Measurements from ENCODE around the gene FGF22.

Gene FGF22

GRCh38 chr19:608155-609003 is 31.3 kb upstream of the FGF22 start:
- Histone ChIP-seq H3K27ac (ENCODE audit: low read length) (no peak overlapping the region), H3K9ac (ENCODE audit: low read length in 2 of 2) (no peak overlapping the region), H3K4me3 (ENCODE audit: low read length in 2 of 2) (no peak overlapping the region), H3K9me3 (ENCODE audit: control insufficient read depth in 2 of 2, low read length in 2 of 2) (no peaks in the 10 kb centered on the region), H3K4me1 (ENCODE audit: control insufficient read depth, insufficient read depth, low read length) (peaks cover 7% of the 10 kb centered on the region), H3K36me3 (ENCODE audit: control insufficient read depth in 2 of 2, insufficient read depth in 2 of 2, low read length in 2 of 2) (no peaks in the 10 kb centered on the region), H3K27me3 (ENCODE audit: control insufficient read depth in 1 of 2, insufficient read depth in 2 of 2, low read length in 2 of 2) (no peaks in the 10 kb centered on the region)

- Histone ChIP-seq H3K27ac (ENCODE audit: low read length) (no peak overlapping the region), H3K9ac (ENCODE audit: low read length in 2 of 2) (no peak overlapping the region), H3K4me1 (ENCODE audit: control insufficient read depth, insufficient read depth, low read length) (peaks cover 7% of the 10 kb centered on the region), H3K9me3 (ENCODE audit: control insufficient read depth in 2 of 2, low read length in 2 of 2) (no peaks in the 10 kb centered on the region), H3K27me3 (ENCODE audit: control insufficient read depth in 1 of 2, insufficient read depth in 2 of 2, low read length in 2 of 2) (no peaks in the 10 kb centered on the region), H3K36me3 (ENCODE audit: control insufficient read depth in 2 of 2, insufficient read depth in 2 of 2, low read length in 2 of 2) (no peaks in the 10 kb centered on the region), H3K4me3 (ENCODE audit: low read length in 2 of 2) (no peak overlapping the region)
These were observed 30.7 kb upstream of the FGF22 start for GRCh38 chr19:609004-609346.

GRCh38 chr19:610071-610800 is 29.4 kb upstream of the FGF22 start:
- Histone ChIP-seq H3K27ac (ENCODE audit: low read length) (no peak overlapping the region), H3K9ac (ENCODE audit: low read length in 2 of 2) (no peak overlapping the region), H3K4me1 (ENCODE audit: control insufficient read depth, insufficient read depth, low read length) (peaks cover 7% of the 10 kb centered on the region), H3K36me3 (ENCODE audit: control insufficient read depth in 2 of 2, insufficient read depth in 2 of 2, low read length in 2 of 2) (no peaks in the 10 kb centered on the region), H3K4me3 (ENCODE audit: low read length in 2 of 2) (no peak overlapping the region), H3K27me3 (ENCODE audit: control insufficient read depth in 1 of 2, insufficient read depth in 2 of 2, low read length in 2 of 2) (no peaks in the 10 kb centered on the region), H3K9me3 (ENCODE audit: control insufficient read depth in 2 of 2, low read length in 2 of 2) (no peaks in the 10 kb centered on the region)

GRCh38 chr19:610801-611480 is 28.7 kb upstream of the FGF22 start:
- no peak overlapping the region for H3K9ac ChIP-seq (ENCODE audit: low read length in 2 of 2)
- no peaks in the 10 kb centered on the region for H3K36me3 ChIP-seq (ENCODE audit: control insufficient read depth in 2 of 2, insufficient read depth in 2 of 2, low read length in 2 of 2)
- no peak overlapping the region for H3K4me3 ChIP-seq (ENCODE audit: low read length in 2 of 2)
- peaks cover 0 to 3% of the 10 kb centered on the region in 2 donors for H3K27me3 ChIP-seq (ENCODE audit: control insufficient read depth in 1 of 2, insufficient read depth in 2 of 2, low read length in 2 of 2)
- no peaks in the 10 kb centered on the region for H3K9me3 ChIP-seq (ENCODE audit: control insufficient read depth in 2 of 2, low read length in 2 of 2)
- no peak overlapping the region for H3K27ac ChIP-seq (ENCODE audit: low read length)
- peaks cover 7% of the 10 kb centered on the region for H3K4me1 ChIP-seq (ENCODE audit: control insufficient read depth, insufficient read depth, low read length)

DNA sequence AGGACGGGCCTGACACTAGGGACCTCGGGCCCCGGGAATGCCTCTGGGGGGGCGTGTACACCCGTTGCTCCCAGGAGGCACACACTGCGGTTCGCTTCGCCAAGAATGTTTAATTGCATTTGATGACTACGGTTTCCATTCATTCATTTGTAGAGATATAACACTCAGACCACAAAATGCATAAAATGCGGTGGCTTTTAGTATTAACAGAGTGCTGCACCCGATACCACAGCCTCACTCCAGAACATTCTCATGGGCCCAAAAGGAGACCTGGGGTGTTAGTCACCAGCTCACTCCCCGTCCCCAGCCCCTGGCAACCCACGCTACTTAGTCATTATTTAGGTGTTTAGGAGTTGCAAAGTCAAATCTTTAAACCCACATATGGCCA is 28.2 kb upstream of the FGF22 start:
- Histone ChIP-seq H3K36me3 (ENCODE audit: control insufficient read depth in 2 of 2, insufficient read depth in 2 of 2, low read length in 2 of 2) (no peaks in the 10 kb centered on the region), H3K4me3 (ENCODE audit: low read length in 2 of 2) (no peak overlapping the region), H3K4me1 (ENCODE audit: control insufficient read depth, insufficient read depth, low read length) (peaks cover 7% of the 10 kb centered on the region), H3K9ac (ENCODE audit: low read length in 2 of 2) (no peak overlapping the region), H3K9me3 (ENCODE audit: control insufficient read depth in 2 of 2, low read length in 2 of 2) (no peaks in the 10 kb centered on the region), H3K27me3 (ENCODE audit: control insufficient read depth in 1 of 2, insufficient read depth in 2 of 2, low read length in 2 of 2) (peaks cover 0 to 3% of the 10 kb centered on the region in 2 donors), H3K27ac (ENCODE audit: low read length) (no peak overlapping the region)

- no peak overlapping the region for H3K27ac ChIP-seq (ENCODE audit: low read length)
- H3K9me3 ChIP-seq (ENCODE audit: control insufficient read depth in 2 of 2, low read length in 2 of 2) = no peaks in the 10 kb centered on the region
- H3K4me3 ChIP-seq (ENCODE audit: low read length in 2 of 2) = no peak overlapping the region
- H3K36me3 ChIP-seq (ENCODE audit: control insufficient read depth in 2 of 2, insufficient read depth in 2 of 2, low read length in 2 of 2) = peaks cover 0 to 2% of the 10 kb centered on the region in 2 donors
- peaks cover 0 to 3% of the 10 kb centered on the region in 2 donors for H3K27me3 ChIP-seq (ENCODE audit: control insufficient read depth in 1 of 2, insufficient read depth in 2 of 2, low read length in 2 of 2)
- no peak overlapping the region for H3K9ac ChIP-seq (ENCODE audit: low read length in 2 of 2)
- peaks cover 7% of the 10 kb centered on the region for H3K4me1 ChIP-seq (ENCODE audit: control insufficient read depth, insufficient read depth, low read length)
These were observed 26.7 kb upstream of the FGF22 start for GRCh38 chr19:612941-613340.

DNA sequence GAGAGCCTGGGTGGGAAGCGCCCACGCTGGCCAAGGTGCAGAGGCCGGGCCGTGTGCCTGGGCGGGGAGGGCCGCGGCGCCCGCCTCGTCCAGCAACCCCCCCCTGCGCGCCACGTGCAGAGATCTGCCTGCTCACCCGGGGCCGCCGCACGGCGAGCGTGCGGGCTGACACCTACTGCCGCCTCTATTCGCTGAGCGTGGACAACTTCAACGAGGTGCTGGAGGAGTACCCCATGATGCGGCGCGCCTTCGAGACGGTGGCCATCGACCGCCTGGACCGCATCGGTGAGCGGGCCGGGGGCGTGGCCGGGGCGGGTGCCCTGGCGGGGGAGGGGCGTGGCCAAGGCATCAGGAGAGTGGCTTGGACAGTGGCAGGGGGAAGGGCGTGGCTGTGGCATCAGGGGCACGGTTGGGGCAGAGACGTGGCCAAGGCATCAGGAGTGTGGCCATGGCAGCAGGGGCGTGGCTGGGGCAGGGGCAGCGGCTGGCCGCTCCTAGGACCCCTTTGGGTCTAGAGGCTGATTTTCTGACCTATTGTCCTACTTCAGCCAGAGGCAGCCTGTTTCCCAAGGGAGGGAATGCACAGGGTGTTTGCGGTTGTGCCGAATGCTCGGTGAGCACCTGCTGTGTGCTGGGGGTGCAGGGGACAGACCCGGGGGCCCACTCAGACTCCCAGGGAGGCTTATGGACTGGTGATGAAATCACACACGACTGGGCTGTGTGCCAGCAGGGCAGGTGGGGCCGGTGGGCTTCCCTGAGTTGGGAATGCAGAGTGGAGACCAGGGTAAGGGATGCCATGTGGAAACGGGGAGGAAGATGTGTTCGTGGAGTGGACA is 25.7 kb upstream of the FGF22 start:
- H3K4me1 ChIP-seq (ENCODE audit: control insufficient read depth, insufficient read depth, low read length) = peaks cover 7% of the 10 kb centered on the region
- H3K36me3 ChIP-seq (ENCODE audit: control insufficient read depth in 2 of 2, insufficient read depth in 2 of 2, low read length in 2 of 2) = peaks cover 0 to 9% of the 10 kb centered on the region in 2 donors
- H3K27ac ChIP-seq (ENCODE audit: low read length) = no peak overlapping the region
- H3K9ac ChIP-seq (ENCODE audit: low read length in 2 of 2) = no peak overlapping the region
- H3K27me3 ChIP-seq (ENCODE audit: control insufficient read depth in 1 of 2, insufficient read depth in 2 of 2, low read length in 2 of 2) = peaks cover 0 to 3% of the 10 kb centered on the region in 2 donors
- no peak overlapping the region for H3K4me3 ChIP-seq (ENCODE audit: low read length in 2 of 2)
- no peaks in the 10 kb centered on the region for H3K9me3 ChIP-seq (ENCODE audit: control insufficient read depth in 2 of 2, low read length in 2 of 2)

- Histone ChIP-seq H3K27me3 (ENCODE audit: control insufficient read depth in 1 of 2, insufficient read depth in 2 of 2, low read length in 2 of 2) (peaks cover 0 to 3% of the 10 kb centered on the region in 2 donors), H3K9ac (ENCODE audit: low read length in 2 of 2) (no peak overlapping the region), H3K9me3 (ENCODE audit: control insufficient read depth in 2 of 2, low read length in 2 of 2) (no peaks in the 10 kb centered on the region), H3K4me1 (ENCODE audit: control insufficient read depth, insufficient read depth, low read length) (peaks cover 7% of the 10 kb centered on the region), H3K36me3 (ENCODE audit: control insufficient read depth in 2 of 2, insufficient read depth in 2 of 2, low read length in 2 of 2) (peaks cover 0 to 16% of the 10 kb centered on the region in 2 donors), H3K4me3 (ENCODE audit: low read length in 2 of 2) (no peak overlapping the region), H3K27ac (ENCODE audit: low read length) (no peak overlapping the region)
These were observed 24.1 kb upstream of the FGF22 start for GRCh38 chr19:615619-616018.

- Histone ChIP-seq H3K27me3 (ENCODE audit: control insufficient read depth in 1 of 2, insufficient read depth in 2 of 2, low read length in 2 of 2) (peaks cover 0 to 3% of the 10 kb centered on the region in 2 donors), H3K4me1 (ENCODE audit: control insufficient read depth, insufficient read depth, low read length) (peaks cover 2% of the 10 kb centered on the region), H3K27ac (ENCODE audit: low read length) (no peak overlapping the region), H3K4me3 (ENCODE audit: low read length in 2 of 2) (no peak overlapping the region), H3K9ac (ENCODE audit: low read length in 2 of 2) (no peak overlapping the region), H3K36me3 (ENCODE audit: control insufficient read depth in 2 of 2, insufficient read depth in 2 of 2, low read length in 2 of 2) (peaks cover 0 to 16% of the 10 kb centered on the region in 2 donors), H3K9me3 (ENCODE audit: control insufficient read depth in 2 of 2, low read length in 2 of 2) (no peaks in the 10 kb centered on the region)
These were observed 23.5 kb upstream of the FGF22 start for GRCh38 chr19:616062-616700.
